HCT116 (cell line): Measurements from ENCODE around the gene PTPN7. TPM values are rescaled to one million over a fixed set of nuclear protein-coding genes. Genes with fewer than 3 reads are reported as not detected.

ENCODE experiments used
- ATAC-seq: fragments of 200-7000 bp; cut with Tn5 transposase; 2 replicates; pipeline ENCODE4 v1.9.1; 2020; ENCODE audit warnings: mild to moderate bottlenecking, moderate library complexity
- BruUV-seq: library from RNA; stranded (reverse); fragments of 400-500 nt; replicated peaks from 2 replicates; lab custom pipeline; 2021; lab: Mats Ljungman, UMichigan
- CTCF ChIA-PET: fragments of 300-600 bp; sonication (Branson Sonifier 250); formaldehyde crosslinking; loops from one replicate; lab custom pipeline; 2021; ENCODE audit warnings: antibody characterized with exemption; lab: Charles Lee
- POLR2A ChIA-PET: fragments of 300-600, 350-600 bp; sonication (Branson Sonifier 250); formaldehyde crosslinking; loops from one replicate; lab custom pipeline; 2021; ENCODE audit warnings: antibody characterized with exemption; lab: Charles Lee
- RAD21 ChIA-PET, 2 experiments: fragments of 300-600 bp; sonication (Branson Sonifier 250); formaldehyde crosslinking; loops; one replicate each; lab custom pipeline; 2023; ENCODE audit warnings: low total read pairs in 2 of 2; ENCODE audit not compliant: uncharacterized antibody in 2 of 2, unreplicated experiment in 2 of 2, low non-redundant PET in 1 of 2; lab: Charles Lee
- DNase-seq: peaks from one replicate; pipeline ENCODE4 v3.0.0-alpha.2; 2010; ENCODE audit warnings: low read depth, low spot score
- H2AFZ ChIP-seq: fragments of 200-600 bp; shearing (Covaris generic), sonication (generic); 2 replicates; pipeline ENCODE4 v1.6.1; 2017; ENCODE audit warnings: low read depth, mixed run types, mixed read lengths, antibody characterized with exemption, low read length; ENCODE audit not compliant: poor library complexity, severe bottlenecking
- H3K27ac ChIP-seq: 2 replicates; pipeline ENCODE4 v1.5.1; 2012; ENCODE audit warnings: low read depth, low read length
- H3K27me3 ChIP-seq: fragments of 200-600 bp; sonication (generic); 2 replicates; pipeline ENCODE4 v1.6.1; 2016; ENCODE audit warnings: mixed run types, low read length, mixed read lengths; ENCODE audit not compliant: insufficient read depth
- H3K36me3 ChIP-seq, 2 experiments: fragments of 200-500 bp in 1 of 2; fragments of 200-600 bp in 1 of 2; sonication (Bioruptor generic) in 1 of 2; sonication (generic) in 1 of 2; 2 replicates each; pipeline versions ENCODE4 v1.5.1 to v1.6.1; 2014 to 2016; ENCODE audit warnings: low read length in 2 of 2, inconsistent platforms in 1 of 2, mixed read lengths in 1 of 2, mixed run types in 1 of 2; ENCODE audit not compliant: insufficient read depth in 2 of 2, control insufficient read depth in 1 of 2
- H3K4me1 ChIP-seq, 2 experiments: fragments of 200-600 bp in 1 of 2; sonication (generic) in 1 of 2; 2 replicates each; pipeline versions ENCODE4 v1.5.1 to v1.6.1; 2012 to 2017; ENCODE audit warnings: low read length in 2 of 2, inconsistent platforms in 1 of 2, mild to moderate bottlenecking in 1 of 2, mixed read lengths in 1 of 2, mixed run types in 1 of 2, moderate library complexity in 1 of 2; ENCODE audit not compliant: insufficient read depth in 2 of 2, control insufficient read depth in 1 of 2
- H3K4me2 ChIP-seq: fragments of 200-600 bp; sonication (generic); 2 replicates; pipeline ENCODE4 v1.6.1; 2017; ENCODE audit warnings: mixed run types, low read length, mixed read lengths
- H3K4me3 ChIP-seq, 2 experiments: fragments of 200-600 bp in 1 of 2; sonication (generic) in 1 of 2; replicated peaks in 1 of 2; 2 replicates each; pipeline ENCODE4 v1.5.1; 2011 to 2016; ENCODE audit warnings: low read length in 2 of 2, control low read depth in 1 of 2, low read depth in 1 of 2, mild to moderate bottlenecking in 1 of 2, mixed read lengths in 1 of 2, mixed run types in 1 of 2
- H3K79me2 ChIP-seq: fragments of 200-600 bp; sonication (generic); 2 replicates; pipeline ENCODE4 v1.6.1; 2017; ENCODE audit warnings: mild to moderate bottlenecking, mixed run types, low read length, moderate library complexity, mixed read lengths; ENCODE audit not compliant: insufficient read depth
- H3K9ac ChIP-seq: fragments of 200-600 bp; sonication (generic); 2 replicates; pipeline ENCODE4 v1.6.1; 2016; ENCODE audit warnings: low read length, mixed read lengths
- H3K9me2 ChIP-seq: fragments of 200-600 bp; sonication (generic), shearing (Covaris generic); 2 replicates; pipeline ENCODE4 v1.6.1; 2017; ENCODE audit warnings: mixed run types, mild to moderate bottlenecking, moderate library complexity; ENCODE audit not compliant: insufficient read depth
- H3K9me3 ChIP-seq, 2 experiments: fragments of 200-500 bp in 1 of 2; fragments of 200-600 bp in 1 of 2; sonication (Bioruptor generic) in 1 of 2; sonication (generic) in 1 of 2; 2 replicates each; pipeline ENCODE4 v1.6.1; 2014 to 2017; ENCODE audit warnings: low read length in 2 of 2, mixed read lengths in 2 of 2, inconsistent platforms in 1 of 2, low read depth in 1 of 2, mild to moderate bottlenecking in 1 of 2, mixed run types in 1 of 2, moderate library complexity in 1 of 2; ENCODE audit not compliant: control insufficient read depth in 1 of 2, insufficient read depth in 1 of 2
- H4K20me1 ChIP-seq: fragments of 200-600 bp; sonication (generic), shearing (Covaris generic); 2 replicates; pipeline ENCODE4 v1.6.1; 2017; ENCODE audit warnings: mixed run types, mild to moderate bottlenecking, moderate library complexity; ENCODE audit not compliant: insufficient read depth
- CEBPB ChIP-seq: IDR thresholded peaks from 2 replicates; pipeline ENCODE4 v1.6.1; 2012; ENCODE audit warnings: low read depth
- ELF1 ChIP-seq: IDR thresholded peaks from 2 replicates; pipeline ENCODE4 v1.6.1; 2012; ENCODE audit warnings: low read depth, borderline replicate concordance
- EZH2 ChIP-seq: fragments of 200-600 bp; sonication (generic); IDR thresholded peaks from 2 replicates; pipeline ENCODE4 v1.6.1; 2017; ENCODE audit warnings: antibody characterized with exemption, mixed run types
- EZH2phosphoT487 ChIP-seq: fragments of 200-600 bp; IDR thresholded peaks from 2 replicates; pipeline ENCODE4 v1.6.1; 2018; ENCODE audit warnings: antibody characterized with exemption, borderline replicate concordance
- FOSL1 ChIP-seq: IDR thresholded peaks from 2 replicates; pipeline ENCODE4 v1.6.1; 2012; ENCODE audit warnings: low read depth
- RAD21 ChIP-seq: IDR thresholded peaks from 2 replicates; pipeline ENCODE4 v1.6.1; 2012; ENCODE audit warnings: low read depth, mild to moderate bottlenecking
- SIN3A ChIP-seq: IDR thresholded peaks from 2 replicates; pipeline ENCODE4 v1.6.1; 2012; ENCODE audit warnings: low read depth
- SP1 ChIP-seq: IDR thresholded peaks from 2 replicates; pipeline ENCODE4 v1.6.1; 2012; ENCODE audit warnings: low read depth
- TCF7L2 ChIP-seq: IDR thresholded peaks from 2 replicates; pipeline ENCODE4 v1.7.0; 2011; ENCODE audit warnings: borderline replicate concordance, inconsistent platforms; ENCODE audit not compliant: insufficient read depth, insufficient read length; ENCODE audit errors: extremely low read depth
- YY1 ChIP-seq: IDR thresholded peaks from 2 replicates; pipeline ENCODE4 v1.6.1; 2011; ENCODE audit warnings: low read length, low read depth, moderate library complexity, mild to moderate bottlenecking; ENCODE audit not compliant: insufficient replicate concordance; ENCODE audit errors: extremely low read depth
- ZFX ChIP-seq: fragments of 450-650 bp; IDR thresholded peaks from 2 replicates; pipeline ENCODE4 v1.6.1; 2017
- intact Hi-C: fragments of 100-400 bp; cut with micrococcal nuclease; formaldehyde crosslinking; loops from 2 replicates; pipeline ENCODE4 v1.10.0; 2022
- total RNA-seq: library from RNA; stranded (reverse); gene quantifications from one replicate; pipeline ENCODE4 v1.2.1, GENCODE V29; 2021; ENCODE audit not compliant: unreplicated experiment
- TF ChIP-seq, protein P1 (sequence below): IDR thresholded peaks from 2 replicates; pipeline ENCODE4 v1.6.1; 2012; ENCODE audit warnings: low read depth
- TF ChIP-seq, protein P2 (sequence below), 3 experiments: fragments of 200-600 bp in 1 of 3; sonication (generic) in 1 of 3; IDR thresholded peaks in 2 of 3; conservative IDR thresholded peaks in 1 of 3; 2 replicates each; pipeline ENCODE4 v1.5.1; 2012 to 2017; ENCODE audit warnings: low read depth in 2 of 3, low read length in 2 of 3, antibody characterized with exemption in 1 of 3, borderline replicate concordance in 1 of 3, control low read depth in 1 of 3, mild to moderate bottlenecking in 1 of 3, mixed read lengths in 1 of 3, mixed run types in 1 of 3, moderate library complexity in 1 of 3; ENCODE audit not compliant: insufficient read depth in 1 of 3

The PTPN7 gene
- total RNA-seq, 1 experiment from 2014 or later: 0.76 TPM

DNA sequence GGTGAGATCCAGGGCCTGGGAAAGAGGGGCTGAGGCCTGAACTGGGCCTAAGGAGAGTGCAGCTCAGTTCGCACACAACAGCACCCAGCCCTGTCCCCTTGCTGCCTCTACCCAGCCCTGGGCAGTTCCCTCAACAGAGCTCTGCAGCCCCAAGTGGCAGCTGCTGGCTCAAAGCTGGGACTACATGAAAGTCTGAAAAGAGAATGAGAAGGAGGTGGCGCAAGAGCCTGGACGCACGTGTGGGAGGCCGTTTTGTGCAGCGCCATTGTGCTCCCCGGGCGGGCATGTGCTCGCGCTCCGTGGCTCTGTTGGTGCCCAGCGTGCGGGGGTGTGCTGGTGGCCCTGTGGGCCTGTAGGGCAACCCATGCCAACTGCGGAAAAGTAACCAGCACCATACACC is 27.4 kb downstream of the PTPN7 start:
- RAD21 ChIA-PET: no interaction called here
- Histone ChIP-seq H3K79me2 (no peaks in the 10 kb centered on the region; the same call in 1 of the 2 replicates), H4K20me1 (no peaks in the 10 kb centered on the region), H3K4me3 (no peak overlapping the region), H3K27ac (no peak overlapping the region), H3K9me3 (no peaks in the 10 kb centered on the region), H3K9ac (no peak overlapping the region), H3K9me2 (no peaks in the 10 kb centered on the region), H2AFZ (no peak overlapping the region)
- ATAC-seq: no peak
- POLR2A ChIA-PET: no interaction called here
- TF ChIP-seq, protein P1, sequence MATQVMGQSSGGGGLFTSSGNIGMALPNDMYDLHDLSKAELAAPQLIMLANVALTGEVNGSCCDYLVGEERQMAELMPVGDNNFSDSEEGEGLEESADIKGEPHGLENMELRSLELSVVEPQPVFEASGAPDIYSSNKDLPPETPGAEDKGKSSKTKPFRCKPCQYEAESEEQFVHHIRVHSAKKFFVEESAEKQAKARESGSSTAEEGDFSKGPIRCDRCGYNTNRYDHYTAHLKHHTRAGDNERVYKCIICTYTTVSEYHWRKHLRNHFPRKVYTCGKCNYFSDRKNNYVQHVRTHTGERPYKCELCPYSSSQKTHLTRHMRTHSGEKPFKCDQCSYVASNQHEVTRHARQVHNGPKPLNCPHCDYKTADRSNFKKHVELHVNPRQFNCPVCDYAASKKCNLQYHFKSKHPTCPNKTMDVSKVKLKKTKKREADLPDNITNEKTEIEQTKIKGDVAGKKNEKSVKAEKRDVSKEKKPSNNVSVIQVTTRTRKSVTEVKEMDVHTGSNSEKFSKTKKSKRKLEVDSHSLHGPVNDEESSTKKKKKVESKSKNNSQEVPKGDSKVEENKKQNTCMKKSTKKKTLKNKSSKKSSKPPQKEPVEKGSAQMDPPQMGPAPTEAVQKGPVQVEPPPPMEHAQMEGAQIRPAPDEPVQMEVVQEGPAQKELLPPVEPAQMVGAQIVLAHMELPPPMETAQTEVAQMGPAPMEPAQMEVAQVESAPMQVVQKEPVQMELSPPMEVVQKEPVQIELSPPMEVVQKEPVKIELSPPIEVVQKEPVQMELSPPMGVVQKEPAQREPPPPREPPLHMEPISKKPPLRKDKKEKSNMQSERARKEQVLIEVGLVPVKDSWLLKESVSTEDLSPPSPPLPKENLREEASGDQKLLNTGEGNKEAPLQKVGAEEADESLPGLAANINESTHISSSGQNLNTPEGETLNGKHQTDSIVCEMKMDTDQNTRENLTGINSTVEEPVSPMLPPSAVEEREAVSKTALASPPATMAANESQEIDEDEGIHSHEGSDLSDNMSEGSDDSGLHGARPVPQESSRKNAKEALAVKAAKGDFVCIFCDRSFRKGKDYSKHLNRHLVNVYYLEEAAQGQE: no peak
- TF ChIP-seq SP1: no peak
- TF ChIP-seq, protein P2, sequence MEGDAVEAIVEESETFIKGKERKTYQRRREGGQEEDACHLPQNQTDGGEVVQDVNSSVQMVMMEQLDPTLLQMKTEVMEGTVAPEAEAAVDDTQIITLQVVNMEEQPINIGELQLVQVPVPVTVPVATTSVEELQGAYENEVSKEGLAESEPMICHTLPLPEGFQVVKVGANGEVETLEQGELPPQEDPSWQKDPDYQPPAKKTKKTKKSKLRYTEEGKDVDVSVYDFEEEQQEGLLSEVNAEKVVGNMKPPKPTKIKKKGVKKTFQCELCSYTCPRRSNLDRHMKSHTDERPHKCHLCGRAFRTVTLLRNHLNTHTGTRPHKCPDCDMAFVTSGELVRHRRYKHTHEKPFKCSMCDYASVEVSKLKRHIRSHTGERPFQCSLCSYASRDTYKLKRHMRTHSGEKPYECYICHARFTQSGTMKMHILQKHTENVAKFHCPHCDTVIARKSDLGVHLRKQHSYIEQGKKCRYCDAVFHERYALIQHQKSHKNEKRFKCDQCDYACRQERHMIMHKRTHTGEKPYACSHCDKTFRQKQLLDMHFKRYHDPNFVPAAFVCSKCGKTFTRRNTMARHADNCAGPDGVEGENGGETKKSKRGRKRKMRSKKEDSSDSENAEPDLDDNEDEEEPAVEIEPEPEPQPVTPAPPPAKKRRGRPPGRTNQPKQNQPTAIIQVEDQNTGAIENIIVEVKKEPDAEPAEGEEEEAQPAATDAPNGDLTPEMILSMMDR (IDR thresholded peaks at IDR 0.05 in 2 of 3, conservative IDR thresholded peaks at IDR 0.05 in 1 of 3; ENCODE audit: borderline replicate concordance in 1 of 3, insufficient read depth in 1 of 3, low read depth in 2 of 3, low read length in 2 of 3): no peak
- TF ChIP-seq FOSL1: no peak
- no peak for TF ChIP-seq EZH2phosphoT487
- no peak for TF ChIP-seq YY1
- no peak for TF ChIP-seq CEBPB
- TF ChIP-seq RAD21: no peak
- no peak for TF ChIP-seq SIN3A
- no peak for TF ChIP-seq ELF1
- TF ChIP-seq TCF7L2: no peak
- TF ChIP-seq ZFX: no peak
- no peak for TF ChIP-seq EZH2
- TF ChIP-seq, all 23 proteins: peak for 0
- BruUV-seq: no TSS peak
- H3K27me3 ChIP-seq: no peaks in the 10 kb centered on the region
- no peak for DNase-seq
- peaks cover 0 to 4% of the 10 kb centered on the region in 2 experiments; a peak in 1 of 4 replicates for H3K4me1 ChIP-seq
- H3K4me2 ChIP-seq: no peak overlapping the region
- peaks cover 7 to 18% of the 10 kb centered on the region in 2 experiments; a peak in 3 of 4 replicates for H3K36me3 ChIP-seq
- intact Hi-C loops: no loop called here
- CTCF ChIA-PET: interaction anchor here (2.6 to 3.5 kb wide), 2 partner anchors 10 to 133 kb away, joined by 11 to 13 read pairs; partner anchors contain the start of gene GPR37L1
